K562 (cell line): Measurements from ENCODE around the gene ITGAX. TPM values are rescaled to one million over a fixed set of nuclear protein-coding genes. Genes with fewer than 3 reads are reported as not detected.

Experiments used
- ARID1B ChIP-seq: fragments of 450-650 bp; IDR thresholded peaks from 2 replicates; pipeline ENCODE4 v1.6.1; 2016; ENCODE audit warnings: antibody characterized with exemption, mild to moderate bottlenecking, inconsistent platforms
- CBFA2T3 ChIP-seq: fragments of 450-650 bp; IDR thresholded peaks from 2 replicates; pipeline ENCODE4 v1.6.1; 2017
- ETS2 ChIP-seq: IDR thresholded peaks from 2 replicates; pipeline ENCODE4 v1.6.1; 2016; ENCODE audit warnings: borderline replicate concordance, missing genetic modification characterization, mild to moderate bottlenecking, moderate library complexity, missing compliant biosample characterization; ENCODE audit not compliant: poor library complexity, severe bottlenecking
- FOSL1 ChIP-seq: fragments of 200-800 bp; sonication (Bioruptor generic); conservative IDR thresholded peaks from 2 replicates; pipeline ENCODE4 v1.6.1; 2016; ENCODE audit warnings: missing genetic modification characterization, missing compliant biosample characterization
- HCFC1 ChIP-seq: IDR thresholded peaks from 2 replicates; pipeline ENCODE4 v1.6.1; 2012; ENCODE audit warnings: low read depth, low read length, improper control_type of control experiment
- HDAC8 ChIP-seq: fragments of 450-650 bp; IDR thresholded peaks from 2 replicates; pipeline ENCODE4 v1.6.1; 2016; ENCODE audit warnings: mild to moderate bottlenecking, missing genetic modification characterization, moderate library complexity, missing compliant biosample characterization
- HDGF ChIP-seq: fragments of 450-650 bp; IDR thresholded peaks from 2 replicates; pipeline ENCODE4 v1.6.1; 2016
- ILK ChIP-seq: fragments of 450-650 bp; IDR thresholded peaks from 2 replicates; pipeline ENCODE4 v1.6.1; 2016; ENCODE audit warnings: missing genetic modification characterization, low read depth, mild to moderate bottlenecking, missing compliant biosample characterization, moderate library complexity, borderline replicate concordance
- JUND ChIP-seq, 2 experiments: IDR thresholded peaks; 2 replicates in 1 of 2; 3 replicates in 1 of 2; pipeline ENCODE4 v1.6.1; 2011; ENCODE audit warnings: borderline replicate concordance in 2 of 2, low read depth in 2 of 2, low read length in 2 of 2, improper control_type of control experiment in 1 of 2, missing biosample characterization in 1 of 2, missing genetic modification characterization in 1 of 2, missing genetic modification reagents in 1 of 2
- LEF1 ChIP-seq: fragments of 450-650 bp; IDR thresholded peaks from 2 replicates; pipeline ENCODE4 v1.6.1; 2016; ENCODE audit warnings: mild to moderate bottlenecking
- MAFF ChIP-seq: IDR thresholded peaks from 2 replicates; pipeline ENCODE4 v1.6.1; 2012; ENCODE audit warnings: low read length, improper control_type of control experiment
- POLR2G ChIP-seq: fragments of 200-400 bp; formaldehyde crosslinking; IDR thresholded peaks from 2 replicates; pipeline ENCODE4 v1.6.1; 2017; ENCODE audit warnings: low read depth, mild to moderate bottlenecking, antibody characterized with exemption, low read length, moderate library complexity
- RBBP5 ChIP-seq: fragments of 200-600 bp; sonication (generic); IDR thresholded peaks from 2 replicates; pipeline ENCODE4 v1.6.1; 2012; ENCODE audit warnings: borderline replicate concordance, mild to moderate bottlenecking, low read length, control low read depth, inconsistent platforms; ENCODE audit not compliant: insufficient read depth, poor library complexity, severe bottlenecking
- RBM14 ChIP-seq: fragments of 200-400 bp; formaldehyde crosslinking; IDR thresholded peaks from 2 replicates; pipeline ENCODE4 v1.6.1; 2018; ENCODE audit warnings: low read depth, mild to moderate bottlenecking, low read length, moderate library complexity, borderline replicate concordance; ENCODE audit not compliant: insufficient read depth
- RFX1 ChIP-seq: fragments of 450-650 bp; IDR thresholded peaks from 2 replicates; pipeline ENCODE4 v1.6.1; 2016; ENCODE audit warnings: mild to moderate bottlenecking, moderate library complexity
- SMARCB1 ChIP-seq: IDR thresholded peaks from 2 replicates; pipeline ENCODE4 v1.6.1; 2011; ENCODE audit warnings: improper control_type of control experiment, low read depth; ENCODE audit not compliant: insufficient read length
- ZNF696 ChIP-seq: fragments of 250-450 bp; sonication (Bioruptor Pico); conservative IDR thresholded peaks from 2 replicates; pipeline ENCODE4 v1.4.0; 2020; ENCODE audit warnings: mild to moderate bottlenecking, moderate library complexity
- ZNF76 ChIP-seq: fragments of 250-450 bp; sonication (Bioruptor Pico); IDR thresholded peaks from 2 replicates; pipeline ENCODE4 v1.4.0; 2020; ENCODE audit warnings: mild to moderate bottlenecking, moderate library complexity, borderline replicate concordance
- ZNF785 ChIP-seq: fragments of 250-450 bp; sonication (Bioruptor Pico); IDR thresholded peaks from 2 replicates; pipeline ENCODE4 v1.4.0; 2020; ENCODE audit warnings: mild to moderate bottlenecking
- polyA plus RNA-seq, 8 experiments: library from polyadenylated mRNA; depleted of rRNA in 4 of 8; stranded (reverse) in 5 of 8; unstranded in 3 of 8; fragments of >200 nt; fragmentation: Nextera tagmentation in 2 of 8; fragmentation: Illumina TruSeq in 1 of 8; extraction: Ambion mirVana in 2 of 8; extraction: Trizol in 1 of 8; gene quantifications; 2 replicates each; pipeline versions ENCODE4 v1.2.1 to v1.2.3, GENCODE V29; 2011 to 2014; ENCODE audit warnings: inconsistent platforms in 1 of 8, missing spikeins in 1 of 8
- total RNA-seq, 7 experiments: library from RNA; depleted of rRNA in 6 of 7; stranded (reverse); fragments of >200 nt in 6 of 7; fragmentation: Illumina TruSeq in 2 of 7; extraction: Trizol in 2 of 7; gene quantifications; 2 replicates each; pipeline versions ENCODE4 v1.2.1 to v1.2.3, GENCODE V29; 2011 to 2021; ENCODE audit warnings: low replicate concordance in 1 of 7
- TF ChIP-seq, protein P1 (sequence below): sonication (generic); formaldehyde crosslinking; IDR thresholded peaks from 2 replicates; pipeline ENCODE4 v1.8.0; 2022; ENCODE audit warnings: mild to moderate bottlenecking, missing genetic modification reagents
- TF ChIP-seq, protein P2 (sequence below): fragments of 450-650 bp; IDR thresholded peaks from 2 replicates; pipeline ENCODE4 v1.6.1; 2017; ENCODE audit warnings: mild to moderate bottlenecking, moderate library complexity
- TF ChIP-seq, protein P3 (sequence below), 2 experiments: IDR thresholded peaks; 2 replicates each; pipeline ENCODE4 v1.6.1; 2011; ENCODE audit warnings: borderline replicate concordance in 1 of 2, control low read depth in 1 of 2, low read depth in 1 of 2, low read length in 1 of 2, mild to moderate bottlenecking in 1 of 2, mixed read lengths in 1 of 2, moderate library complexity in 1 of 2; ENCODE audit not compliant: insufficient read depth in 1 of 2, insufficient read length in 1 of 2, poor library complexity in 1 of 2, severe bottlenecking in 1 of 2; ENCODE audit errors: extremely low read depth in 1 of 2
- TF ChIP-seq, protein P4 (sequence below): sonication (generic); formaldehyde crosslinking; IDR thresholded peaks from 2 replicates; pipeline ENCODE4 v1.8.1; 2023; ENCODE audit warnings: mild to moderate bottlenecking, missing genetic modification reagents, moderate library complexity

Gene ITGAX
- total and polyA plus RNA-seq, 9 of the 15 experiments (the other 6 are each of a cell fraction or from before 2014, with no cell fraction given): 0.03 to 0.58 (median 0.14) TPM

DNA sequence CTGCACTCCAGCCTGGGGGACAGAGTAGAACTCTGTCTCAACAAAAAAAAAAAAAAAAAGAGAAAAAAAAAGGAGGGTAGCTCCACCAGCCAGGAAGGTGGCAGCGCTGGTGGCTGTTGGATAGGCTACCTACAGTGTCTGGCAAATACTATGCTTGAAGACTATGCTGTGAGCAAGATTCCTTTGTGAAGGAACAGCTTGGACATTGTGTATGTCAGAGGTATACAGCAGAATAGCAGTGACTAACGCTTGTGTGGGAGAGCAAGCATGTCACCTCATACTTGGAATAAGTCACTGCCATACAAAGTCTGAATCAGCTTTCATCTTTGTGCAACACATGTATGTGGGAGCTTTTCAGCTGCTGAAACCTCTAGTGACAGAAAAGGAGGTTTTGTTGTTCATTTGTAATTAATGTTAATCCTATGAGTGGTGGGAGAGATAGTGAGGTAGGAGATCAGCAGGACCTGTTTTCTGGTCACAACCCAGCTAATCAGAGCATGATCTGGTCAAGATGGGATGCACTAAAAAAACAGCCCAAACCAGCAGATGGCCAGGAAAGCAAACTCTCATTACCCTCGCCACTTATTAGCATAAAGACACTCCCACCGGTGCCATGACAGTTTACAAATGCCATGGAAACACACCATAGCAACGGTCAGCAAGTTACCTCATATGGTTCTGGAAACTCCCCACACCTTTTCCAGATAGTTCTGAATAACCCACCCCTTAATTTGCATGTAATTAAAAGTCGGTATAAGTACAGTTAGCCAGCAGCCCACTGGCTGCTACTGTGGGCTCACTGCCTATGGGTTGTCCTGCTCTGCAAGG is 31.4 kb downstream of the ITGAX start (continued):
- TF ChIP-seq RBBP5 (no peak), RFX1 (peak; percentile 91), ARID1B (no peak), LEF1 (no peak), ZNF76 (CRISPR knock-in tag) (no peak), FOSL1 (tag) (peak; percentile 61), ZNF785 (no peak), ILK (tag) (no peak), SMARCB1 (no peak), HDGF (no peak), ETS2 (no peak), HDAC8 (no peak), MAFF (no peak), CBFA2T3 (0 out of 2 replicates have a peak, but pooled peaks have one; percentile 19), RBM14 (no peak), JUND (IDR thresholded peaks at IDR 0.05; ENCODE audit: borderline replicate concordance, low read depth, low read length) (no peak), JUND (tag; IDR thresholded peaks at IDR 0.05; ENCODE audit: borderline replicate concordance, low read depth, low read length) (no peak), POLR2G (no peak), ZNF696 (no peak), HCFC1 (no peak)
- TF ChIP-seq, protein P1, sequence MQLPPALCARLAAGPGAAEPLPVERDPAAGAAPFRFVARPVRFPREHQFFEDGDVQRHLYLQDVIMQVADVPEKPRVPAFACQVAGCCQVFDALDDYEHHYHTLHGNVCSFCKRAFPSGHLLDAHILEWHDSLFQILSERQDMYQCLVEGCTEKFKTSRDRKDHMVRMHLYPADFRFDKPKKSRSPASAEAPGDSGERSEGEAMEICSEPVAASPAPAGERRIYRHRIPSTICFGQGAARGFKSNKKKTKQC (CRISPR knock-in tag): no peak
- TF ChIP-seq, protein P2, sequence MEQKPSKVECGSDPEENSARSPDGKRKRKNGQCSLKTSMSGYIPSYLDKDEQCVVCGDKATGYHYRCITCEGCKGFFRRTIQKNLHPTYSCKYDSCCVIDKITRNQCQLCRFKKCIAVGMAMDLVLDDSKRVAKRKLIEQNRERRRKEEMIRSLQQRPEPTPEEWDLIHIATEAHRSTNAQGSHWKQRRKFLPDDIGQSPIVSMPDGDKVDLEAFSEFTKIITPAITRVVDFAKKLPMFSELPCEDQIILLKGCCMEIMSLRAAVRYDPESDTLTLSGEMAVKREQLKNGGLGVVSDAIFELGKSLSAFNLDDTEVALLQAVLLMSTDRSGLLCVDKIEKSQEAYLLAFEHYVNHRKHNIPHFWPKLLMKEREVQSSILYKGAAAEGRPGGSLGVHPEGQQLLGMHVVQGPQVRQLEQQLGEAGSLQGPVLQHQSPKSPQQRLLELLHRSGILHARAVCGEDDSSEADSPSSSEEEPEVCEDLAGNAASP: no peak
- TF ChIP-seq, protein P3, sequence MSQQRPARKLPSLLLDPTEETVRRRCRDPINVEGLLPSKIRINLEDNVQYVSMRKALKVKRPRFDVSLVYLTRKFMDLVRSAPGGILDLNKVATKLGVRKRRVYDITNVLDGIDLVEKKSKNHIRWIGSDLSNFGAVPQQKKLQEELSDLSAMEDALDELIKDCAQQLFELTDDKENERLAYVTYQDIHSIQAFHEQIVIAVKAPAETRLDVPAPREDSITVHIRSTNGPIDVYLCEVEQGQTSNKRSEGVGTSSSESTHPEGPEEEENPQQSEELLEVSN (IDR thresholded peaks at IDR 0.05; ENCODE audit: borderline replicate concordance in 1 of 2, extremely low read depth in 1 of 2, insufficient read depth in 1 of 2, insufficient read length in 1 of 2, low read depth in 1 of 2, low read length in 1 of 2, poor library complexity in 1 of 2, severe bottlenecking in 1 of 2): no peak
- TF ChIP-seq, protein P4, sequence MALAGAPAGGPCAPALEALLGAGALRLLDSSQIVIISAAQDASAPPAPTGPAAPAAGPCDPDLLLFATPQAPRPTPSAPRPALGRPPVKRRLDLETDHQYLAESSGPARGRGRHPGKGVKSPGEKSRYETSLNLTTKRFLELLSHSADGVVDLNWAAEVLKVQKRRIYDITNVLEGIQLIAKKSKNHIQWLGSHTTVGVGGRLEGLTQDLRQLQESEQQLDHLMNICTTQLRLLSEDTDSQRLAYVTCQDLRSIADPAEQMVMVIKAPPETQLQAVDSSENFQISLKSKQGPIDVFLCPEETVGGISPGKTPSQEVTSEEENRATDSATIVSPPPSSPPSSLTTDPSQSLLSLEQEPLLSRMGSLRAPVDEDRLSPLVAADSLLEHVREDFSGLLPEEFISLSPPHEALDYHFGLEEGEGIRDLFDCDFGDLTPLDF (CRISPR knock-in tag): no peak
